Fibroblast of lung (primary cell): ENCODE results near the gene TPRG1L. TPM values are rescaled to one million over a fixed set of nuclear protein-coding genes. Genes with fewer than 3 reads are reported as not detected.
"Not testable (repeated sequence)": the region's sequence is repeated elsewhere in the genome, so short reads cannot be mapped to it uniquely, and the experiment has no call there.

Source experiments
- DNase-seq, 2 donors: peaks; one replicate each; pipeline versions ENCODE4 v3.0.0 to v3.0.0-alpha.2; 2010; ENCODE audit warnings: low read depth in 2 of 2
- H2AFZ ChIP-seq: 2 replicates; pipeline ENCODE4 v1.5.1; 2012; ENCODE audit warnings: low read length, control low read depth, inconsistent platforms
- H3K27ac ChIP-seq: 2 replicates; pipeline ENCODE4 v1.5.1; 2011; ENCODE audit warnings: low read length, control low read depth; ENCODE audit not compliant: insufficient read depth
- H3K27me3 ChIP-seq: 2 replicates; pipeline ENCODE4 v1.5.1; 2011; ENCODE audit warnings: mild to moderate bottlenecking, low read length; ENCODE audit not compliant: control insufficient read depth, insufficient read depth
- H3K36me3 ChIP-seq: 2 replicates; pipeline ENCODE4 v1.5.1; 2011; ENCODE audit warnings: low read length; ENCODE audit not compliant: control insufficient read depth, insufficient read depth
- H3K4me1 ChIP-seq: 2 replicates; pipeline ENCODE4 v1.5.1; 2011; ENCODE audit warnings: low read length; ENCODE audit not compliant: control insufficient read depth, insufficient read depth; ENCODE audit errors: extremely low read depth
- H3K4me2 ChIP-seq: 2 replicates; pipeline ENCODE4 v1.5.1; 2011; ENCODE audit warnings: low read length, control low read depth; ENCODE audit not compliant: insufficient read depth; ENCODE audit errors: extremely low read depth
- H3K4me3 ChIP-seq, 4 experiments: fragments of 200-600 bp in 1 of 4; sonication (generic) in 1 of 4; replicated peaks in 1 of 4; 2 replicates each; pipeline ENCODE4 v1.5.1; 2011 to 2016; ENCODE audit warnings: low read length in 4 of 4, low read depth in 3 of 4, mild to moderate bottlenecking in 3 of 4, control low read depth in 2 of 4, inconsistent platforms in 1 of 4, mixed read lengths in 1 of 4; ENCODE audit not compliant: insufficient read depth in 1 of 4; ENCODE audit errors: control extremely low read depth in 1 of 4
- H3K79me2 ChIP-seq: 2 replicates; pipeline ENCODE4 v1.5.1; 2012; ENCODE audit warnings: mild to moderate bottlenecking, low read length, inconsistent platforms; ENCODE audit not compliant: control insufficient read depth, insufficient read depth
- H3K9ac ChIP-seq: 2 replicates; pipeline ENCODE4 v1.5.1; 2011; ENCODE audit warnings: mild to moderate bottlenecking, low read length, control low read depth; ENCODE audit not compliant: insufficient read depth
- H3K9me3 ChIP-seq: 2 replicates; pipeline ENCODE4 v1.5.1; 2012; ENCODE audit warnings: low read depth, low read length; ENCODE audit not compliant: control insufficient read depth, insufficient read depth
- H4K20me1 ChIP-seq: 2 replicates; pipeline ENCODE4 v1.5.1; 2011; ENCODE audit warnings: low read length; ENCODE audit not compliant: control insufficient read depth, insufficient read depth; ENCODE audit errors: extremely low read depth
- EZH2 ChIP-seq: IDR thresholded peaks from 2 replicates; pipeline ENCODE4 v1.5.1; 2012; ENCODE audit warnings: low read length, control low read depth, mild to moderate bottlenecking; ENCODE audit errors: missing control alignments
- polyA plus RNA-seq, 2 donors: library from polyadenylated mRNA; depleted of rRNA in 1 of 2; stranded (reverse) in 1 of 2; unstranded in 1 of 2; fragments of >200 nt; gene quantifications; 2 replicates each; pipeline ENCODE4 v1.2.1, GENCODE V29; 2011 to 2012; ENCODE audit warnings: missing spikeins in 1 of 2
- total RNA-seq: library from RNA; depleted of rRNA; stranded (reverse); fragments of >200 nt; gene quantifications from 2 replicates; pipeline ENCODE4 v1.2.1, GENCODE V29; 2014
- TF ChIP-seq, protein P1 (sequence below), 2 donors: IDR thresholded peaks in 1 of 2; conservative IDR thresholded peaks in 1 of 2; 1 replicate in 1 of 2; 2 replicates in 1 of 2; pipeline ENCODE4 v1.5.1; 2011 to 2012; ENCODE audit warnings: low read length in 2 of 2, control low read depth in 1 of 2, inconsistent platforms in 1 of 2, low read depth in 1 of 2, mild to moderate bottlenecking in 1 of 2

The TPRG1L gene
- total and polyA plus RNA-seq, 2 donors (not counting 1 experiment from before 2014, with no cell fraction given), result 22.3 to 56.7 TPM

DNA sequence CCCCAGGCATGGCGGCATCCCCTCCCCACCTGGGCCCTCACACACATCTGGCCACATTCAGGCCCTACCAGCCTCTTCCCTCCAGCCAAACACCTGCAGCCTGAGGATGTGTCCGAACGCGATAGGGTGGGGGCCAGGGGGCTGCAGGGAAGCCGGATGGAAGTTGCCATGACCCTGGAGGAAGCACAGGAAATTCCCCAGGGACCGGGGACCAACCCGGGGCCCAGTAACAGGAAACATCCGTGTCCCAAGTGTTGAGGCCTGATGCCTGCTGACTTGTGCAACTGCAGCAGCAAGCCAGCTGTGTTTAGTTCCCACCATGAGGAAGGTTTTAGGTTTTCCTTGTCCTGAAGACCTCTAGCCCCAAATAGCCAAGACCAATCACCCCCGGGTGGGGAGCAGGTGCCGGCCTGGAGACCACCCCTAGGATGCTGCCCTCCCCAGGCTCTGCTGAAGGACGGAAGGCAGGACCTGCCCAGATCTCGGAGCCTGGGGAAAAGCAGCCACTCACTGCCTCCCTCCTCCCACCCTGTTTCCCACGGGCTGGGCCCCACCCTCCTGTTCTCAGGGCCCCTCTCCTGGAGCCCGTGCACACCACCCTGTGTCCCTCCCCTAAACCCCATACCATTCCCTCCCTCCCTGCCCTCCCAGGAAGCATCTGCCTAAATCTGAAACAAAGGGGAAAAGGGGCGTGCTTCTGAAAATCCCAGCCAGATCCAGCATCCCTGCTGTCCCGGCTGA is 43.3 kb upstream of the TPRG1L start:
- no peaks in the 10 kb centered on the region for H4K20me1 ChIP-seq
- no peaks in the 10 kb centered on the region for H3K79me2 ChIP-seq
- TF ChIP-seq, protein P1, sequence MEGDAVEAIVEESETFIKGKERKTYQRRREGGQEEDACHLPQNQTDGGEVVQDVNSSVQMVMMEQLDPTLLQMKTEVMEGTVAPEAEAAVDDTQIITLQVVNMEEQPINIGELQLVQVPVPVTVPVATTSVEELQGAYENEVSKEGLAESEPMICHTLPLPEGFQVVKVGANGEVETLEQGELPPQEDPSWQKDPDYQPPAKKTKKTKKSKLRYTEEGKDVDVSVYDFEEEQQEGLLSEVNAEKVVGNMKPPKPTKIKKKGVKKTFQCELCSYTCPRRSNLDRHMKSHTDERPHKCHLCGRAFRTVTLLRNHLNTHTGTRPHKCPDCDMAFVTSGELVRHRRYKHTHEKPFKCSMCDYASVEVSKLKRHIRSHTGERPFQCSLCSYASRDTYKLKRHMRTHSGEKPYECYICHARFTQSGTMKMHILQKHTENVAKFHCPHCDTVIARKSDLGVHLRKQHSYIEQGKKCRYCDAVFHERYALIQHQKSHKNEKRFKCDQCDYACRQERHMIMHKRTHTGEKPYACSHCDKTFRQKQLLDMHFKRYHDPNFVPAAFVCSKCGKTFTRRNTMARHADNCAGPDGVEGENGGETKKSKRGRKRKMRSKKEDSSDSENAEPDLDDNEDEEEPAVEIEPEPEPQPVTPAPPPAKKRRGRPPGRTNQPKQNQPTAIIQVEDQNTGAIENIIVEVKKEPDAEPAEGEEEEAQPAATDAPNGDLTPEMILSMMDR (conservative IDR thresholded peaks at IDR 0.05 in 1 of 2, IDR thresholded peaks at IDR 0.05 in 1 of 2; ENCODE audit: low read depth in 1 of 2, low read length in 2 of 2), result no peak
- TF ChIP-seq EZH2, result no peak
- no peaks in the 10 kb centered on the region for H3K4me1 ChIP-seq
- H3K36me3 ChIP-seq, result no peaks in the 10 kb centered on the region
- no peak overlapping the region for H3K27ac ChIP-seq
- H3K27me3 ChIP-seq, result no peaks in the 10 kb centered on the region
- H3K9me3 ChIP-seq, result no peaks in the 10 kb centered on the region
- no peak overlapping the region for H3K4me2 ChIP-seq
- no peak overlapping the region for H2AFZ ChIP-seq
- no peak overlapping the region for H3K4me3 ChIP-seq
- no peak overlapping the region for H3K9ac ChIP-seq
- DNase-seq, result no peak

DNA sequence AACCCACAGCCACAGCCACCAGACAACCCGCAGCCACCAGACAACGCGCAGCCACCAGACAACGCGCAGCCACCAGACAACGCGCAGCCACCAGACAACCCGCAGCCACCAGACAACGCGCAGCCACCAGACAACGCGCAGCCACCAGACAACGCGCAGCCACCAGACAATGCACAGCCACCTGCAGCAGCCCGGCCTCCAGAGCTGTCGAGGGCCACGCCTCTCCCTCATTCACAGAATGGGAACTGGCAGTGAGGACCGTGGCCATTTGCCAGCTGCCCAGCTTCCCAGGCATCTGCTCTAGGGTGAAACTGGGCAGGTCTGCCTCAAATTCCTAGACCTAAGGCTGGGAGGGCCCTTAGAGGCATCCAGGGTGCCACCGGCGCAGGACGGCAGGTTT is 41.1 kb upstream of the TPRG1L start:
- H3K36me3 ChIP-seq, H3K9ac ChIP-seq, H3K4me1 ChIP-seq, H4K20me1 ChIP-seq, H3K79me2 ChIP-seq, H3K27me3 ChIP-seq, H3K27ac ChIP-seq, H3K4me3 ChIP-seq, H2AFZ ChIP-seq, DNase-seq, H3K9me3 ChIP-seq, H3K4me2 ChIP-seq: not testable (repeated sequence)

DNA sequence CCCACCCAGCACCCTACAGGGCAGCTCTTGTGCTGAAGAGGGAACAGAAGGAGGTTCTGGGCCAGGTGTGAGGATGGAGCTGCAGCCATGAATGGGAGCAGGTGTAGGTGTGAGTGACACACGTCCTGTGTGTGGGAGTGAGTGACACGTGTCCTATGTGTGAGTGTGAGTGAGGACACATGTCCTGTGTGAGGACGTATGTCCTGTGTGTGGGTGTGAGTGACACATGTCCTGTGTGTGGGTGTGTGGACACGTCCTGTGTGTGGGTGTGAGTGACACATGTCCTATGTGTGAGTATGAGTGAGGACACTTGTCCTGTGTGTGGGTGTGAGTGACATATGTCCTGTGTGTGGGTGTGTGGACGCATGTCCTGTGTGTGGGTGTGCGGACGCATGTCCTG is 39.9 kb upstream of the TPRG1L start:
- TF ChIP-seq, protein P1 (conservative IDR thresholded peaks at IDR 0.05 in 1 of 2, IDR thresholded peaks at IDR 0.05 in 1 of 2; ENCODE audit: low read depth in 1 of 2, low read length in 2 of 2), result no peak
- no peak for TF ChIP-seq EZH2
- no peak overlapping the region for H3K4me2 ChIP-seq
- H3K36me3 ChIP-seq, result no peaks in the 10 kb centered on the region
- no peaks in the 10 kb centered on the region for H3K4me1 ChIP-seq
- H4K20me1 ChIP-seq, result no peaks in the 10 kb centered on the region
- no peak for DNase-seq
- H3K9me3 ChIP-seq, result no peaks in the 10 kb centered on the region
- H3K4me3 ChIP-seq, result no peak overlapping the region
- no peaks in the 10 kb centered on the region for H3K27me3 ChIP-seq
- no peak overlapping the region for H3K27ac ChIP-seq
- no peaks in the 10 kb centered on the region for H3K79me2 ChIP-seq
- H2AFZ ChIP-seq, result no peak overlapping the region
- H3K9ac ChIP-seq, result no peak overlapping the region

DNA sequence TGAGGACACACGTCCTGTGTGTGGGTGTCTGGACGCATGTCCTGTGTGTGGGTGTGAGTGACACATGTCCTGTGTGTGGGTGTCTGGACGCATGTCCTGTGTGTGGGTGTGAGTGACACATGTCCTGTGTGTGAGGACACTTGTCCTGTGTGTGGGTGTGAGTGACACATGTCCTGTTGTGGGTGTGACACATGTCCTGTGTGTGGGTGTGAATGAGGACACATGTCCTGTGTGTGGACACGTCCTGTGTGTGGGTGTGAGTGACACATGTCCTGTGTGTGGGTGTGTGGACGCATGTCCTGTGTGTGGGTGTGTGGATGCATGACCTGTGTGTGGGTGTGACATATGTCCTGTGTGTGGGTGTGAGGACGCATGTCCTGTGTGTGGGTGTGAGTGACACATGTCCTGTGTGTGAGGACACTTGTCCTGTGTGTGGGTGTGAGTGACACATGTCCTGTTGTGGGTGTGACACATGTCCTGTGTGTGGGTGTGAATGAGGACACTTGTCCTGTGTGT is 39.4 kb upstream of the TPRG1L start:
- H3K27ac ChIP-seq, H3K4me3 ChIP-seq, H3K36me3 ChIP-seq, H3K4me1 ChIP-seq, H2AFZ ChIP-seq, DNase-seq, H4K20me1 ChIP-seq, H3K27me3 ChIP-seq, H3K79me2 ChIP-seq, H3K9ac ChIP-seq, H3K9me3 ChIP-seq, H3K4me2 ChIP-seq: not testable (repeated sequence)
